H4 (cell line): ENCODE results near the gene C1orf50. TPM values are rescaled to one million over a fixed set of nuclear protein-coding genes. Genes with fewer than 3 reads are reported as not detected.
A peak's percentile ranks its signal among the peaks of the same experiment; 100 is the strongest.

Source experiments
- DNase-seq: peaks from one replicate; pipeline ENCODE4 v3.0.0-alpha.2; 2015; ENCODE audit warnings: low spot score
- total RNA-seq: library from RNA; depleted of rRNA; stranded (reverse); fragments of >200 nt; shearing (Covaris generic); gene quantifications from 2 replicates; pipeline ENCODE4 v1.2.3, GENCODE V29; 2014

Gene C1orf50
- total RNA-seq, 1 experiment from 2014 or later: 5.8 TPM

- DNase-seq: no peak
These were observed 8.4 kb upstream of the C1orf50 start for GRCh38 chr1:42758641-42759040.

GRCh38 chr1:42759114-42759513 is 7.9 kb upstream of the C1orf50 start:
- no peak for DNase-seq

GRCh38 chr1:42761567-42761966 is 5.5 kb upstream of the C1orf50 start:
- no peak for DNase-seq

GRCh38 chr1:42762269-42762668 is 4.8 kb upstream of the C1orf50 start:
- DNase-seq: no peak

- no peak for DNase-seq
These were observed 1.8 kb upstream of the C1orf50 start for GRCh38 chr1:42765269-42765668.

- peak; percentile 89 for DNase-seq
These were observed 963 bp upstream of the C1orf50 start for GRCh38 chr1:42765832-42766740.

- DNase-seq: peak; percentile 21
These were observed 506 bp downstream of the C1orf50 start for GRCh38 chr1:42767510-42768000.

GRCh38 chr1:42768172-42768571 is 1.1 kb downstream of the C1orf50 start:
- DNase-seq: no peak

GRCh38 chr1:42769811-42770210 is 2.8 kb downstream of the C1orf50 start:
- DNase-seq: no peak

GRCh38 chr1:42773420-42773819 is 6.4 kb downstream of the C1orf50 start:
- DNase-seq: no peak

GRCh38 chr1:42774928-42775526 is 8.0 kb downstream of the C1orf50 start:
- no peak for DNase-seq

- DNase-seq: no peak
These were observed 9.5 kb downstream of the C1orf50 start for GRCh38 chr1:42776502-42776901.

- DNase-seq: peak; percentile 42
These were observed 10.8 kb downstream of the C1orf50 start for GRCh38 chr1:42777852-42778251.

GRCh38 chr1:42779725-42780124 is 12.7 kb downstream of the C1orf50 start:
- no peak for DNase-seq

- DNase-seq: no peak
These were observed 13.1 kb downstream of the C1orf50 start for GRCh38 chr1:42780176-42780575.

GRCh38 chr1:42783092-42783491 is 16.0 kb downstream of the C1orf50 start:
- DNase-seq: no peak

- DNase-seq: no peak
These were observed 17.5 kb downstream of the C1orf50 start for GRCh38 chr1:42784547-42784945.

GRCh38 chr1:42784946-42785693 is 18.1 kb downstream of the C1orf50 start, which contains the start of gene TMEM269:
TMEM269 (plus strand) TSS chr1:42784991; CDS start chr1:42789894, 4,903 bp downstream.
- DNase-seq: no peak

- DNase-seq: no peak
These were observed 19.0 kb downstream of the C1orf50 start for GRCh38 chr1:42786097-42786496.

- DNase-seq: no peak
These were observed 21.0 kb downstream of the C1orf50 start for GRCh38 chr1:42788021-42788420.

GRCh38 chr1:42793824-42794223 is 26.8 kb downstream of the C1orf50 start:
- DNase-seq: no peak

- no peak for DNase-seq
These were observed 30.4 kb downstream of the C1orf50 start for GRCh38 chr1:42797414-42797813.
